ENCODE results near the gene FZR1. TPM values are rescaled to one million over a fixed set of nuclear protein-coding genes. Genes with fewer than 3 reads are reported as not detected.

The FZR1 gene
- total and polyA plus RNA-seq, 2 experiments from 2014 or later, result 16.1 to 39.2 TPM

DNA sequence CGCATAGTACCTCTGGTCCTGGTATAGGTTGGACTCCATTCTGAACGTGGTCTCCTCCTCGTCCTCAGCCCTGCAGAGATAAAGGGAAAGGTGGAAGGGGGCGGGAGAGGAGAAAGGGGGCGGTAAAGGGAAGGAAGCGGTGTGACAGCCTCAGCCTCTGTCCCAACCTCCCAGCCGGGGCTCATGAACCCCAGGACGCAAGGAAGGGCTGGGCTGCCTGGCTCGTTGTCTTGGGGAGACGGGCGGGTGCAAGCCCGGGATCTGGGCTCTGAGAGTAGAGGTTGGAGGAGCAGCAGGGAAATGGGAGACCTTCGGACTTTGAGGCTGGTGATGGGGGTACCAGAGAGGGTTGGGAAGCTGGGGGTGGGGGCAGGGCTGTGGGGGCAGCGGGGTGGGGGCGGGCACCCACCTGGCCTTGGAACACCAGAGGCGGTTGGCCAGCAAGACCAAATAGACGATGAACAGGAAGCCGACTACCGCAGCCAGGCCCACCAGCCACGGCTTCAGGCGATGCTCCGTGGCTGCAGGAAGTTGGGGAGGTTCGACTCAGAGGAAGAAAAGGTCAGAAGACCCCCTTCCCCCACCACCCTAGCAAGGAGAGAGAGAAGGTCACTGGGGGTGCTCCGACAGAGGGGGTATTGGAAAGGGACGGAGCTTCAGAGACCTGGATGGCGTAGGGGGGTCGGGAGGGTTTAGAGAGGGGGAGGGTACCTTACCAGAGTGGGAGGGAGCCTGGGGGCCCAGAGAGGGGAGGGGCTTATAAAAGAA lies 27.5 kb upstream of the FZR1 start:
- Histone ChIP-seq H3F3A (replicated peaks; ENCODE audit: low read depth) (0 out of 2 replicates have a peak, but pooled peaks cover 4% of the 10 kb centered on the region), H3K9me2 (ENCODE audit: insufficient read depth) (peaks cover 7% of the 10 kb centered on the region; the same call in 1 of the 2 replicates), H3K4me1 (ENCODE audit: insufficient read depth) (peaks cover 11% of the 10 kb centered on the region; the same call in 1 of the 2 replicates), H3K27me3 (ENCODE audit: insufficient read depth) (no peaks in the 10 kb centered on the region), H3K4me3 (peak overlapping the region; percentile 52), H3K4me2 (peak overlapping the region; percentile 78), H3K27ac (ENCODE audit: low read depth) (no peak overlapping the region), H2AFZ (0 out of 2 replicates have a peak overlapping the region, but pooled peaks have one; percentile 74), H4K20me1 (replicated peaks; ENCODE audit: insufficient read depth) (no peaks in the 10 kb centered on the region), H3K36me3 (ENCODE audit: insufficient read depth) (no peaks in the 10 kb centered on the region), H3K79me2 (replicated peaks; ENCODE audit: insufficient read depth) (no peaks in the 10 kb centered on the region)
- H3K4me1 Mint-ChIP-seq, result peaks cover 9% of the 10 kb centered on the region; the same call in 2 of the 3 replicates
- H3K36me3 Mint-ChIP-seq (ENCODE audit: low read depth), result no peaks in the 10 kb centered on the region
- H3K4me3 Mint-ChIP-seq, result no peak overlapping the region
- no peak for TF ChIP-seq ZNF331 (CRISPR knock-in tag; IDR thresholded peaks at IDR 0.05; ENCODE audit: low read depth)
- TF ChIP-seq, protein P1, sequence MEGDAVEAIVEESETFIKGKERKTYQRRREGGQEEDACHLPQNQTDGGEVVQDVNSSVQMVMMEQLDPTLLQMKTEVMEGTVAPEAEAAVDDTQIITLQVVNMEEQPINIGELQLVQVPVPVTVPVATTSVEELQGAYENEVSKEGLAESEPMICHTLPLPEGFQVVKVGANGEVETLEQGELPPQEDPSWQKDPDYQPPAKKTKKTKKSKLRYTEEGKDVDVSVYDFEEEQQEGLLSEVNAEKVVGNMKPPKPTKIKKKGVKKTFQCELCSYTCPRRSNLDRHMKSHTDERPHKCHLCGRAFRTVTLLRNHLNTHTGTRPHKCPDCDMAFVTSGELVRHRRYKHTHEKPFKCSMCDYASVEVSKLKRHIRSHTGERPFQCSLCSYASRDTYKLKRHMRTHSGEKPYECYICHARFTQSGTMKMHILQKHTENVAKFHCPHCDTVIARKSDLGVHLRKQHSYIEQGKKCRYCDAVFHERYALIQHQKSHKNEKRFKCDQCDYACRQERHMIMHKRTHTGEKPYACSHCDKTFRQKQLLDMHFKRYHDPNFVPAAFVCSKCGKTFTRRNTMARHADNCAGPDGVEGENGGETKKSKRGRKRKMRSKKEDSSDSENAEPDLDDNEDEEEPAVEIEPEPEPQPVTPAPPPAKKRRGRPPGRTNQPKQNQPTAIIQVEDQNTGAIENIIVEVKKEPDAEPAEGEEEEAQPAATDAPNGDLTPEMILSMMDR (conservative IDR thresholded peaks at IDR 0.05; ENCODE audit: low read depth in 2 of 2), result 0 out of 4 replicates have a peak, but pooled peaks of 1 of the 2 experiments have one; percentile 11
- peaks cover 19% of the 10 kb centered on the region for H3K27me3 Mint-ChIP-seq (ENCODE audit: insufficient read depth, low read depth, poor library complexity)
- DNase-seq (ENCODE audit: low spot score) (peak; percentile 49), ATAC-seq (no peak)
- no peak overlapping the region for H3K27ac Mint-ChIP-seq
- no peaks in the 10 kb centered on the region; the same call in 2 of the 3 replicates for H3K9me3 Mint-ChIP-seq

DNA sequence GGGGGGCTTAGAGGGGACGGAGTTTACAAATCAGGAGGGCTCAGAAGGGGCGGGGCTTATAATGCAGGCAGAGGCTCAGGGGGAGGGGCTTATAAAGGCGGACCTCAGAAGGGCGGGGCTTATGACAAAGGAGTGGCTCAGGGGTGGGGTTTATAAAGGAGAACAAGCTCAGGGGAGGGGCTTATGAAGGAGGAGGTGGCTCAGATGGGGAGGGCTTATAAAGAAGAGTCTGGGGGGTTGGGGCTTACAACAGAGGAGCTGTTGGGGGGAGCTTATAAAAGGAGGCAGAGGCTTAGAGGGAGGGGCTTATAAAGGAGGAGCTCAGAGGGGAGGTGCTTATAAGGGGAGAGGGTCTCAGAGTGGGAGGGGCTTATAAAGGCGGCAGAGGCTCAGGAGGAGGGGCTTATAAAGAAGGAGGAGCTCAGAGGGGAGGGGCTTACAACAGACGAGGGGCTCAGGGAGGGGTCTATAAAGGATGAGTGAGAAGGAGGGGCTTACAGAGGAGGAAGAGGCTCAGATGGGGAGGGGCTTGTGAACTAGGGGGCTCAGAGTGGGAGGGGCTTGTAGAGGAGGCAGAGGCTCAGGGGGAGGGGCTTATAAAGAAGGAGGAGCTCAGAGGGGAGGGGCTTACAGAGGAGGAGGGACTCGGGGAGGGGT lies 26.8 kb upstream of the FZR1 start:
- Histone ChIP-seq H2AFZ (no peak overlapping the region), H3K4me3 (peak overlapping the region; percentile 52), H3K27ac (ENCODE audit: low read depth) (no peak overlapping the region), H3K27me3 (ENCODE audit: insufficient read depth) (no peaks in the 10 kb centered on the region), H3K4me2 (peak overlapping the region; percentile 78), H3F3A (replicated peaks; ENCODE audit: low read depth) (0 out of 2 replicates have a peak, but pooled peaks cover 4% of the 10 kb centered on the region), H3K9me2 (ENCODE audit: insufficient read depth) (peaks cover 7% of the 10 kb centered on the region; the same call in 1 of the 2 replicates), H3K79me2 (replicated peaks; ENCODE audit: insufficient read depth) (no peaks in the 10 kb centered on the region), H3K4me1 (ENCODE audit: insufficient read depth) (peaks cover 11% of the 10 kb centered on the region; the same call in 1 of the 2 replicates), H3K36me3 (ENCODE audit: insufficient read depth) (no peaks in the 10 kb centered on the region), H4K20me1 (replicated peaks; ENCODE audit: insufficient read depth) (no peaks in the 10 kb centered on the region)
- peak; percentile 8; the same call in 1 of the 3 replicates for ATAC-seq
- Mint-ChIP-seq H3K36me3 (ENCODE audit: low read depth) (no peaks in the 10 kb centered on the region), H3K27me3 (ENCODE audit: insufficient read depth, low read depth, poor library complexity) (peaks cover 21% of the 10 kb centered on the region), H3K27ac (no peak overlapping the region), H3K4me3 (no peak overlapping the region), H3K9me3 (no peaks in the 10 kb centered on the region), H3K4me1 (peaks cover 9% of the 10 kb centered on the region; the same call in 2 of the 3 replicates)
- TF ChIP-seq STAT1 (IDR thresholded peaks at IDR 0.05; ENCODE audit: unreplicated experiment), result no peak
- no peak for TF ChIP-seq EZH2 (IDR thresholded peaks at IDR 0.05; ENCODE audit: low read depth, unreplicated experiment)
- no peak for TF ChIP-seq CREB1 (CRISPR knock-in tag; IDR thresholded peaks at IDR 0.05; ENCODE audit: low read depth)
- TF ChIP-seq POLR2AphosphoS5 (IDR thresholded peaks at IDR 0.05; ENCODE audit: low read depth), result no peak
- TF ChIP-seq, protein P2, sequence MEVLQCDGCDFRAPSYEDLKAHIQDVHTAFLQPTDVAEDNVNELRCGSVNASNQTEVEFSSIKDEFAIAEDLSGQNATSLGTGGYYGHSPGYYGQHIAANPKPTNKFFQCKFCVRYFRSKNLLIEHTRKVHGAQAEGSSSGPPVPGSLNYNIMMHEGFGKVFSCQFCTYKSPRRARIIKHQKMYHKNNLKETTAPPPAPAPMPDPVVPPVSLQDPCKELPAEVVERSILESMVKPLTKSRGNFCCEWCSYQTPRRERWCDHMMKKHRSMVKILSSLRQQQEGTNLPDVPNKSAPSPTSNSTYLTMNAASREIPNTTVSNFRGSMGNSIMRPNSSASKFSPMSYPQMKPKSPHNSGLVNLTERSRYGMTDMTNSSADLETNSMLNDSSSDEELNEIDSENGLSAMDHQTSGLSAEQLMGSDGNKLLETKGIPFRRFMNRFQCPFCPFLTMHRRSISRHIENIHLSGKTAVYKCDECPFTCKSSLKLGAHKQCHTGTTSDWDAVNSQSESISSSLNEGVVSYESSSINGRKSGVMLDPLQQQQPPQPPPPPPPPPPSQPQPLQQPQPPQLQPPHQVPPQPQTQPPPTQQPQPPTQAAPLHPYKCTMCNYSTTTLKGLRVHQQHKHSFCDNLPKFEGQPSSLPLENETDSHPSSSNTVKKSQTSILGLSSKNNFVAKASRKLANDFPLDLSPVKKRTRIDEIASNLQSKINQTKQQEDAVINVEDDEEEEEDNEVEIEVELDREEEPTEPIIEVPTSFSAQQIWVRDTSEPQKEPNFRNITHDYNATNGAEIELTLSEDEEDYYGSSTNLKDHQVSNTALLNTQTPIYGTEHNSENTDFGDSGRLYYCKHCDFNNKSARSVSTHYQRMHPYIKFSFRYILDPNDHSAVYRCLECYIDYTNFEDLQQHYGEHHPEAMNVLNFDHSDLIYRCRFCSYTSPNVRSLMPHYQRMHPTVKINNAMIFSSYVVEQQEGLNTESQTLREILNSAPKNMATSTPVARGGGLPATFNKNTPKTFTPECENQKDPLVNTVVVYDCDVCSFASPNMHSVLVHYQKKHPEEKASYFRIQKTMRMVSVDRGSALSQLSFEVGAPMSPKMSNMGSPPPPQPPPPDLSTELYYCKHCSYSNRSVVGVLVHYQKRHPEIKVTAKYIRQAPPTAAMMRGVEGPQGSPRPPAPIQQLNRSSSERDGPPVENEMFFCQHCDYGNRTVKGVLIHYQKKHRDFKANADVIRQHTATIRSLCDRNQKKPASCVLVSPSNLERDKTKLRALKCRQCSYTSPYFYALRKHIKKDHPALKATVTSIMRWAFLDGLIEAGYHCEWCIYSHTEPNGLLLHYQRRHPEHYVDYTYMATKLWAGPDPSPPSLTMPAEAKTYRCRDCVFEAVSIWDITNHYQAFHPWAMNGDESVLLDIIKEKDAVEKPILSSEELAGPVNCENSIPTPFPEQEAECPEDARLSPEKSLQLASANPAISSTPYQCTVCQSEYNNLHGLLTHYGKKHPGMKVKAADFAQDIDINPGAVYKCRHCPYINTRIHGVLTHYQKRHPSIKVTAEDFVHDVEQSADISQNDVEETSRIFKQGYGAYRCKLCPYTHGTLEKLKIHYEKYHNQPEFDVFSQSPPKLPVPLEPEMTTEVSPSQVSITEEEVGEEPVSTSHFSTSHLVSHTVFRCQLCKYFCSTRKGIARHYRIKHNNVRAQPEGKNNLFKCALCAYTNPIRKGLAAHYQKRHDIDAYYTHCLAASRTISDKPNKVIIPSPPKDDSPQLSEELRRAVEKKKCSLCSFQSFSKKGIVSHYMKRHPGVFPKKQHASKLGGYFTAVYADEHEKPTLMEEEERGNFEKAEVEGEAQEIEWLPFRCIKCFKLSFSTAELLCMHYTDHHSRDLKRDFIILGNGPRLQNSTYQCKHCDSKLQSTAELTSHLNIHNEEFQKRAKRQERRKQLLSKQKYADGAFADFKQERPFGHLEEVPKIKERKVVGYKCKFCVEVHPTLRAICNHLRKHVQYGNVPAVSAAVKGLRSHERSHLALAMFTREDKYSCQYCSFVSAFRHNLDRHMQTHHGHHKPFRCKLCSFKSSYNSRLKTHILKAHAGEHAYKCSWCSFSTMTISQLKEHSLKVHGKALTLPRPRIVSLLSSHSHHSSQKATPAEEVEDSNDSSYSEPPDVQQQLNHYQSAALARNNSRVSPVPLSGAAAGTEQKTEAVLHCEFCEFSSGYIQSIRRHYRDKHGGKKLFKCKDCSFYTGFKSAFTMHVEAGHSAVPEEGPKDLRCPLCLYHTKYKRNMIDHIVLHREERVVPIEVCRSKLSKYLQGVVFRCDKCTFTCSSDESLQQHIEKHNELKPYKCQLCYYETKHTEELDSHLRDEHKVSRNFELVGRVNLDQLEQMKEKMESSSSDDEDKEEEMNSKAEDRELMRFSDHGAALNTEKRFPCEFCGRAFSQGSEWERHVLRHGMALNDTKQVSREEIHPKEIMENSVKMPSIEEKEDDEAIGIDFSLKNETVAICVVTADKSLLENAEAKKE (CRISPR knock-in tag; IDR thresholded peaks at IDR 0.05), result no peak
- TF ChIP-seq JUNB (IDR thresholded peaks at IDR 0.05; ENCODE audit: unreplicated experiment), result no peak
- no peak for TF ChIP-seq ZNF114 (CRISPR knock-in tag; IDR thresholded peaks at IDR 0.05)
- peak; percentile 96 for DNase-seq (ENCODE audit: low spot score)
